Panc1 (cell line): ENCODE results near the gene C11orf54. TPM values are rescaled to one million over a fixed set of nuclear protein-coding genes. Genes with fewer than 3 reads are reported as not detected.

Experiments used
- ATAC-seq: fragments of 200-7000 bp; cut with Tn5 transposase; 2 replicates; pipeline ENCODE4 v1.9.1; 2020; ENCODE audit warnings: mild to moderate bottlenecking, moderate library complexity
- BruUV-seq: library from RNA; stranded (reverse); fragments of 400-500 nt; replicated peaks from 2 replicates; lab custom pipeline; 2021; lab: Mats Ljungman, UMichigan
- CTCF ChIA-PET: fragments of 300-600 bp; sonication (Branson Sonifier 250); formaldehyde crosslinking; loops from one replicate; lab custom pipeline; 2022; ENCODE audit warnings: antibody characterized with exemption; lab: Charles Lee
- POLR2A ChIA-PET: fragments of 300-600 bp; sonication (Branson Sonifier 250); formaldehyde crosslinking; loops from one replicate; lab custom pipeline; 2022; ENCODE audit warnings: antibody characterized with exemption; lab: Charles Lee
- DNase-seq: peaks from one replicate; pipeline ENCODE4 v3.0.0-alpha.2; 2010; ENCODE audit warnings: low read depth, low spot score
- H3K27ac ChIP-seq: 2 replicates; pipeline ENCODE4 v1.5.1; 2011; ENCODE audit warnings: mild to moderate bottlenecking, low read length, inconsistent platforms
- H3K27me3 ChIP-seq: fragments of 200-500 bp; sonication (Bioruptor generic); 2 replicates; pipeline ENCODE4 v1.6.0; 2014; ENCODE audit warnings: low read length, inconsistent platforms; ENCODE audit not compliant: control insufficient read depth, insufficient read depth
- H3K36me3 ChIP-seq: fragments of 200-500 bp; sonication (Bioruptor generic); 2 replicates; pipeline ENCODE4 v1.5.1; 2014; ENCODE audit warnings: inconsistent platforms, mild to moderate bottlenecking, low read length, moderate library complexity; ENCODE audit not compliant: control insufficient read depth, insufficient read depth
- H3K4me1 ChIP-seq: 2 replicates; pipeline ENCODE4 v1.5.1; 2011; ENCODE audit warnings: inconsistent platforms, mild to moderate bottlenecking, low read length, moderate library complexity; ENCODE audit not compliant: control insufficient read depth, insufficient read depth
- H3K4me3 ChIP-seq, 2 experiments: 2 replicates each; pipeline ENCODE4 v1.5.1; 2011 to 2012; ENCODE audit warnings: low read depth in 2 of 2, low read length in 2 of 2, mild to moderate bottlenecking in 2 of 2, inconsistent platforms in 1 of 2, moderate library complexity in 1 of 2
- H3K9me3 ChIP-seq: fragments of 200-500 bp; sonication (Bioruptor generic); 2 replicates; pipeline ENCODE4 v1.5.1; 2014; ENCODE audit warnings: low read depth, mild to moderate bottlenecking, inconsistent platforms, low read length, moderate library complexity; ENCODE audit not compliant: control insufficient read depth, insufficient read depth
- CTCF ChIP-seq: fragments of 450-650 bp; IDR thresholded peaks from 2 replicates; pipeline ENCODE4 v1.5.1; 2017; ENCODE audit warnings: mild to moderate bottlenecking
- POLR2AphosphoS5 ChIP-seq: IDR thresholded peaks from 2 replicates; pipeline ENCODE4 v1.6.1; 2012; ENCODE audit warnings: mild to moderate bottlenecking, low read depth, low read length, moderate library complexity
- REST ChIP-seq, 2 experiments: IDR thresholded peaks; 2 replicates each; pipeline ENCODE4 v1.6.1; 2011 to 2012; ENCODE audit warnings: low read depth in 2 of 2, control low read depth in 1 of 2, low read length in 1 of 2, mild to moderate bottlenecking in 1 of 2, moderate library complexity in 1 of 2; ENCODE audit not compliant: insufficient read depth in 1 of 2
- SIN3A ChIP-seq: IDR thresholded peaks from 2 replicates; pipeline ENCODE4 v1.6.1; 2012; ENCODE audit warnings: low read depth, mild to moderate bottlenecking, low read length, moderate library complexity, borderline replicate concordance; ENCODE audit not compliant: insufficient read depth
- TCF7L2 ChIP-seq: IDR thresholded peaks from 2 replicates; pipeline ENCODE4 v1.6.1; 2011; ENCODE audit warnings: mild to moderate bottlenecking, low read depth, low read length, inconsistent platforms
- in situ Hi-C: cut with HindIII; loops from 2 replicates; pipeline ENCODE4 v1.10.0; 2016; ENCODE audit warnings: low sequenced_read_pairs, low pct_unique_long_range_greater_than_20kb
- intact Hi-C: fragments of 100-400 bp; cut with micrococcal nuclease; formaldehyde crosslinking; loops from one replicate; pipeline ENCODE4 v1.10.0; 2022; ENCODE audit not compliant: unreplicated experiment
- total RNA-seq: library from RNA; stranded (reverse); gene quantifications from one replicate; pipeline ENCODE4 v1.2.1, GENCODE V29; 2021; ENCODE audit not compliant: unreplicated experiment

C11orf54 gene
- total RNA-seq, 1 experiment from 2014 or later: 31.0 TPM

DNA sequence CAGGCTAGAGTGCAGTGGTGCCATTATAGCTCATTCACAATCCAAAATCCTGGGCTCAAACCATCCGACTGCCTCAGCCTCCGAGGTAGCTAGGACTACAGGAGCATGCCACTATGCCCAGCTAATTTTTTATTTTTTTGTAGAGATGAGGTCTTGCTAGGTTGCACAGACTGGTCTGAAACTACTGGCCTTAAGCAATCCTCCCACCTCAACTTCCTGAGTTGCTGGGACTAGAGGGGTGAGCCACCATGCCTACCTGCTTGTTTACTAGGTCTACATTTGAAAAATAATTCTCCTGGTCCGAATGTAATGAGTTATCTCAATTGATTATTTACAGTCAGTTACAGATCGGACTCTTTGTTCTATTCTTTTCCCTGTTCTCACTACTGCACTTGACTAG lies 22.2 kb upstream of the C11orf54 start:
- Histone ChIP-seq H3K27ac (no peak overlapping the region), H3K36me3 (peaks cover 5% of the 10 kb centered on the region; the same call in 1 of the 2 replicates), H3K9me3 (no peaks in the 10 kb centered on the region), H3K27me3 (no peaks in the 10 kb centered on the region), H3K4me3 (no peak overlapping the region), H3K4me1 (no peaks in the 10 kb centered on the region)
- intact Hi-C loops (no loop called here), in situ Hi-C loops (no loop called here)
- BruUV-seq: no TSS peak
- ChIA-PET POLR2A (interaction anchor here (0.6 to 0.7 kb wide), 2 partner anchors 20 to 23 kb away, joined by 9 to 24 read pairs; no protein-coding TSS in a partner anchor), CTCF (interaction anchor here (0.7 kb wide), 1 partner anchor 71 kb away, joined by 7 read pairs; no protein-coding TSS in a partner anchor)
- TF ChIP-seq SIN3A (no peak), POLR2AphosphoS5 (no peak), REST (IDR thresholded peaks at IDR 0.05; ENCODE audit: insufficient read depth in 1 of 2, low read depth in 2 of 2, low read length in 1 of 2) (no peak), CTCF (no peak), TCF7L2 (no peak)
- ATAC-seq (no peak), DNase-seq (no peak)

DNA sequence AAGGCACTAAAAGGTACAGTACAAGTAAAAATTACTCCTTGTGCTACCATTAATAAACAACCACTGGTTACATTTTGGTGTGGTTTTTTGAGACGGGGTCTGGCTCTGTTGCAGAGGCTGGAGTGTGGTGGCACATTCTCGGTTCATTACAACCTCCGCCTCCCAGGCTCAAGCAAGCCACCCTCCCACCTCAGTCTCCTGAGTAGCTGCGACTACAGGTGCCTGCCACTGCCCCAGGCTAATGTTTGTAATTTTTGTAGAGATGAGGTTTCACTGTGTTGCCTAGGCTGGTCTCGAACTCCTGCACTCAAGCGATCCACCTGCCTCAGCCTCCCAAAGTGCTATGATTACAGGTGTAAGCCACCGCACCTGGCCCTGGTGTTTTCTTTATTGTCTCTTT lies 20.9 kb upstream of the C11orf54 start:
- no peaks in the 10 kb centered on the region for H3K4me1 ChIP-seq
- H3K36me3 ChIP-seq: peaks cover 5% of the 10 kb centered on the region; the same call in 1 of the 2 replicates
- POLR2A ChIA-PET: no interaction called here
- no peak overlapping the region for H3K4me3 ChIP-seq
- ATAC-seq (no peak), DNase-seq (no peak)
- in situ Hi-C loops (no loop called here), intact Hi-C loops (no loop called here)
- TF ChIP-seq POLR2AphosphoS5 (no peak), CTCF (no peak), REST (IDR thresholded peaks at IDR 0.05; ENCODE audit: insufficient read depth in 1 of 2, low read depth in 2 of 2, low read length in 1 of 2) (no peak), SIN3A (no peak), TCF7L2 (no peak)
- no peaks in the 10 kb centered on the region for H3K27me3 ChIP-seq
- no peaks in the 10 kb centered on the region for H3K9me3 ChIP-seq
- no TSS peak for BruUV-seq
- CTCF ChIA-PET: no interaction called here
- H3K27ac ChIP-seq: no peak overlapping the region
